Measurements from ENCODE around the gene KLF6. TPM values are rescaled to one million over a fixed set of nuclear protein-coding genes. Genes with fewer than 3 reads are reported as not detected.

The KLF6 gene
- total RNA-seq, 1 experiment from 2014 or later, result 27.9 TPM

- ChIA-PET CTCF (no interaction called here), POLR2A (no interaction called here)
- Mint-ChIP-seq H3K27ac (no peak overlapping the region), H3K36me3 (no peaks in the 10 kb centered on the region), H3K9me3 (peaks cover 3% of the 10 kb centered on the region; the same call in 1 of the 2 replicates), H3K4me1 (peaks cover 14% of the 10 kb centered on the region), H3K27me3 (ENCODE audit: low read depth) (no peaks in the 10 kb centered on the region), H3K4me3 (no peak overlapping the region)
- no peak for ATAC-seq
- TF ChIP-seq IRF1 (CRISPR knock-in tag; IDR thresholded peaks at IDR 0.05) (no peak), ZNF281 (CRISPR knock-in tag; IDR thresholded peaks at IDR 0.05) (no peak), GABPB1 (CRISPR knock-in tag; IDR thresholded peaks at IDR 0.05) (0 out of 2 replicates have a peak, but pooled peaks have one; percentile 7), PRRX2 (CRISPR knock-in tag; IDR thresholded peaks at IDR 0.05) (no peak)
- DNase-seq (ENCODE audit: low spot score), result no peak
These were observed 26.4 kb upstream of the KLF6 start for GRCh38 chr10:3811291-3811870.

- no peak for TF ChIP-seq AR (CRISPR knock-in tag; IDR thresholded peaks at IDR 0.05)
- TF ChIP-seq IRF2 (CRISPR knock-in tag; IDR thresholded peaks at IDR 0.05; ENCODE audit: borderline replicate concordance, low read depth), result no peak
- no peak for TF ChIP-seq E2F5 (CRISPR knock-in tag; IDR thresholded peaks at IDR 0.05)
- TF ChIP-seq ZNF263 (CRISPR knock-in tag; IDR thresholded peaks at IDR 0.05; ENCODE audit: low read depth), result no peak
- TF ChIP-seq NR2C2 (CRISPR knock-in tag; IDR thresholded peaks at IDR 0.05), result no peak
- TF ChIP-seq EMX1 (CRISPR knock-in tag; IDR thresholded peaks at IDR 0.05), result no peak
- TF ChIP-seq RORB (CRISPR knock-in tag; IDR thresholded peaks at IDR 0.05), result no peak
- no peak for TF ChIP-seq SP1 (CRISPR knock-in tag; conservative IDR thresholded peaks at IDR 0.05)
- TF ChIP-seq CTCF (IDR thresholded peaks at IDR 0.05), result no peak
- TF ChIP-seq GRHL2 (CRISPR knock-in tag; IDR thresholded peaks at IDR 0.05; ENCODE audit: insufficient replicate concordance, severe bottlenecking), result no peak
- no peak for TF ChIP-seq SOX15 (CRISPR knock-in tag; IDR thresholded peaks at IDR 0.05)
- no peak for TF ChIP-seq ELF4 (CRISPR knock-in tag; IDR thresholded peaks at IDR 0.05; ENCODE audit: low read depth)
- peaks cover 33% of the 10 kb centered on the region for H3K4me1 Mint-ChIP-seq
- no peaks in the 10 kb centered on the region for H3K27me3 Mint-ChIP-seq (ENCODE audit: low read depth)
- ATAC-seq, result no peak
- no peak overlapping the region for H3K4me3 Mint-ChIP-seq
- no peaks in the 10 kb centered on the region for H3K9me3 Mint-ChIP-seq
- DNase-seq (ENCODE audit: low spot score), result no peak
- POLR2A ChIA-PET, result no interaction called here
- CTCF ChIA-PET, result no interaction called here
- no peaks in the 10 kb centered on the region for H3K36me3 Mint-ChIP-seq
- H3K27ac Mint-ChIP-seq, result no peak overlapping the region
These were observed 23.7 kb upstream of the KLF6 start for GRCh38 chr10:3808689-3809199.
